Measurements from ENCODE around the gene PODXL2. TPM values are rescaled to one million over a fixed set of nuclear protein-coding genes. Genes with fewer than 3 reads are reported as not detected.

The PODXL2 gene
- total RNA-seq, 1 experiment from 2014 or later: 15.3 TPM

GRCh38 chr3:127640042-127640355 lies 11.0 kb downstream of the PODXL2 start:
- Histone ChIP-seq H3K4me3 (ENCODE audit: low read depth in 2 of 2, low read length in 2 of 2) (no peak overlapping the region), H3K36me3 (ENCODE audit: control insufficient read depth, insufficient read depth, low read length) (no peaks in the 10 kb centered on the region), H3K9me3 (ENCODE audit: control insufficient read depth, insufficient read depth, low read depth, low read length) (no peaks in the 10 kb centered on the region), H3K4me1 (ENCODE audit: control insufficient read depth, insufficient read depth, low read length) (no peaks in the 10 kb centered on the region), H3K27ac (ENCODE audit: low read length) (no peak overlapping the region), H3K27me3 (ENCODE audit: control insufficient read depth, insufficient read depth, low read length) (no peaks in the 10 kb centered on the region)
- ChIA-PET CTCF (no interaction called here), POLR2A (no interaction called here)
- no TSS peak for BruUV-seq (replicated peaks)
- no peak for TF ChIP-seq REST (IDR thresholded peaks at IDR 0.05; ENCODE audit: insufficient read depth in 1 of 2, low read depth in 2 of 2, low read length in 1 of 2)
- no peak for TF ChIP-seq CTCF (IDR thresholded peaks at IDR 0.05)
- no peak for TF ChIP-seq SIN3A (IDR thresholded peaks at IDR 0.05; ENCODE audit: borderline replicate concordance, insufficient read depth, low read depth, low read length)
- TF ChIP-seq POLR2AphosphoS5 (IDR thresholded peaks at IDR 0.05; ENCODE audit: low read depth, low read length): no peak
- no peak for TF ChIP-seq TCF7L2 (IDR thresholded peaks at IDR 0.05; ENCODE audit: low read depth, low read length)
- ATAC-seq (no peak; the same call in 1 of the 2 replicates), DNase-seq (ENCODE audit: low read depth, low spot score) (no peak)
- intact Hi-C loops (cut with micrococcal nuclease; ENCODE audit: unreplicated experiment): no loop called here
- in situ Hi-C loops (cut with HindIII; ENCODE audit: low pct_unique_long_range_greater_than_20kb, low sequenced_read_pairs): no loop called here

GRCh38 chr3:127644641-127645370 lies 15.8 kb downstream of the PODXL2 start:
- POLR2A ChIA-PET: no interaction called here
- intact Hi-C loops (cut with micrococcal nuclease; ENCODE audit: unreplicated experiment): no loop called here
- Histone ChIP-seq H3K27me3 (ENCODE audit: control insufficient read depth, insufficient read depth, low read length) (no peaks in the 10 kb centered on the region), H3K4me1 (ENCODE audit: control insufficient read depth, insufficient read depth, low read length) (no peaks in the 10 kb centered on the region), H3K9me3 (ENCODE audit: control insufficient read depth, insufficient read depth, low read depth, low read length) (no peaks in the 10 kb centered on the region), H3K36me3 (ENCODE audit: control insufficient read depth, insufficient read depth, low read length) (no peaks in the 10 kb centered on the region), H3K4me3 (ENCODE audit: low read depth in 2 of 2, low read length in 2 of 2) (no peak overlapping the region), H3K27ac (ENCODE audit: low read length) (no peak overlapping the region)
- ATAC-seq: no peak
- DNase-seq (ENCODE audit: low read depth, low spot score): no peak
- in situ Hi-C loops (cut with HindIII; ENCODE audit: low pct_unique_long_range_greater_than_20kb, low sequenced_read_pairs): no loop called here
- BruUV-seq (replicated peaks): no TSS peak
- CTCF ChIA-PET: no interaction called here
- TF ChIP-seq CTCF (IDR thresholded peaks at IDR 0.05): no peak
- TF ChIP-seq REST (IDR thresholded peaks at IDR 0.05; ENCODE audit: insufficient read depth in 1 of 2, low read depth in 2 of 2, low read length in 1 of 2): no peak

Data from Panc1 (cell line).